ENCODE measurements around the gene SORCS2. TPM values are rescaled to one million over a fixed set of nuclear protein-coding genes. Genes with fewer than 3 reads are reported as not detected.

SORCS2 gene
- total RNA-seq, 1 experiment from 2014 or later = not detected

DNA sequence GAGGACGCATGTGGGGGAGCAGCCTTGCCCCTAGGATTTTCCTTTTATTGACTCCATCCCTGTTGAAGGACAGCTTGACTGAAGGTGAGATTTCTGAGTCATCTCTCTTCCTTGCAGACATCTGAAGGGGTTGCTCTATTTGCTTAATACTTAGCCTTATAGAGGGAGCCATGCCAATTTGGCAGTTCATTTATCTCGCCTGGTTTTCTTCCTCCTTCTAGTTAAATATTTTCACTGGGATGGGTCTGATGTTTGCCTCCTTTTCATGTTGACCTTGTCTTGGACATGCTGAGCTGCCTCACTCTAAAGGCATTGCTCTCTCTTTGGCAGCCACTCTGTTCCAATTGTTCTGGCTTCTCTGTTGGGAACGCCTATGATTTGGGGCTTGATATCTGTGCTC is 393.4 kb downstream of the SORCS2 start:
- H3K9me3 Mint-ChIP-seq (ENCODE audit: unreplicated experiment) = peaks cover 8% of the 10 kb centered on the region
- intact Hi-C loops (cut with micrococcal nuclease) = no loop called here
- BruUV-seq (replicated peaks) = no TSS peak
- no peaks in the 10 kb centered on the region for H3K27me3 Mint-ChIP-seq (ENCODE audit: insufficient read depth, unreplicated experiment)
- POLR2A ChIA-PET = interaction anchor here (0.8 kb wide), 1 partner anchor 8 kb away, joined by 3 read pairs; no protein-coding TSS in a partner anchor
- H3K36me3 Mint-ChIP-seq (ENCODE audit: insufficient read depth, unreplicated experiment) = no peaks in the 10 kb centered on the region
- no peaks in the 10 kb centered on the region for H3K4me1 Mint-ChIP-seq (ENCODE audit: insufficient read depth, unreplicated experiment)
- no peak overlapping the region for H3K4me3 Mint-ChIP-seq (ENCODE audit: unreplicated experiment)
- TF ChIP-seq, protein P1, sequence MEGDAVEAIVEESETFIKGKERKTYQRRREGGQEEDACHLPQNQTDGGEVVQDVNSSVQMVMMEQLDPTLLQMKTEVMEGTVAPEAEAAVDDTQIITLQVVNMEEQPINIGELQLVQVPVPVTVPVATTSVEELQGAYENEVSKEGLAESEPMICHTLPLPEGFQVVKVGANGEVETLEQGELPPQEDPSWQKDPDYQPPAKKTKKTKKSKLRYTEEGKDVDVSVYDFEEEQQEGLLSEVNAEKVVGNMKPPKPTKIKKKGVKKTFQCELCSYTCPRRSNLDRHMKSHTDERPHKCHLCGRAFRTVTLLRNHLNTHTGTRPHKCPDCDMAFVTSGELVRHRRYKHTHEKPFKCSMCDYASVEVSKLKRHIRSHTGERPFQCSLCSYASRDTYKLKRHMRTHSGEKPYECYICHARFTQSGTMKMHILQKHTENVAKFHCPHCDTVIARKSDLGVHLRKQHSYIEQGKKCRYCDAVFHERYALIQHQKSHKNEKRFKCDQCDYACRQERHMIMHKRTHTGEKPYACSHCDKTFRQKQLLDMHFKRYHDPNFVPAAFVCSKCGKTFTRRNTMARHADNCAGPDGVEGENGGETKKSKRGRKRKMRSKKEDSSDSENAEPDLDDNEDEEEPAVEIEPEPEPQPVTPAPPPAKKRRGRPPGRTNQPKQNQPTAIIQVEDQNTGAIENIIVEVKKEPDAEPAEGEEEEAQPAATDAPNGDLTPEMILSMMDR (IDR thresholded peaks at IDR 0.05; ENCODE audit: unreplicated experiment) = no peak
- CTCF ChIA-PET = no interaction called here
- no peak for DNase-seq (ENCODE audit: unreplicated experiment)
- no peak overlapping the region for H3K27ac Mint-ChIP-seq (ENCODE audit: low read depth, unreplicated experiment)

DNA sequence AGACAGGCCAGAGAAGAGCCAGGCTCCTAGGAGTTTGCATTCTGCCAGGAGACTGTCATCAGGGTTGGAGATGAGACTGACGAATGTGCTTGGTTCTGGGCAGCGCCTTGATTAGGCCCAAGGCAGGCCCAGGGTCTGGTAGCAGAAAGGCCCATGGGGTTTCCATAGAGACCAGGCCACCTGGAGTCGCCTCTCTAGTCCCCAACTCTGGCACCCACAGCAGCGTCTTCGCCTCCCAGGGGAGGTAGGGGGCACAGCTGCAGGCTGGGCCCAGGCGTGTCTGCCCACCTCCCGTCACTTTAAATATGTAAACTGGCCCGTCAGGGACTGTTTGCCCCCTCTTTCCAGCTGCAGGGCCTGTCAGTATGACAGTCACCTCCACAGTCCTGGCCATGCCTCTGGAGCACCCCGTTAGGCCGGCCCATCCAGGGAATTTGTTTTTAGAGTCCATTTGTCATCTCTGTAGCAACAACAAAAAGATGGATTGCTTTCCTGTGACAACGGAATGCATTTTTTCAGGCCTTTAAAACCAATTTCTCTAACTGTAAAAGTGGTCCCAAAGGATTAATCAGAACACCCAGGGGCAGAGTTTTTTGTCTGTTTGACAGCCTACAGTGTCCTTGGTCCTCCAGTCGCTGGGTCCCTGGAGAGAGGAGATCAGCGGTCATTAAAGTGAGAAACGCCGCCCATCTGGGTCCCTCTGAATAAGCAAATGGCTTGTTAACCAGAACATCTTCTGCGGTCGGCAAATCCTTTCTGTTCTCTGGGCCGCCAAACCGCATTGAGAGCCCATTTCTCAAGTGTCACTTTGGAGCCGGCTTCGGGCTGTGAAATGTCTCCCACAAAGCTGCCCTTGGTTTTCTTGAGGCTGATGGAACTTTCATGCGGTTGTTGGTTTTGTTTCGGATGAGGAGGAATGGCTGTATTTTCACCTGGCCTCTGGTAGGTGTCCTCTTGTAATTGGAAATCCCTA is 395.4 kb downstream of the SORCS2 start:
- no peak overlapping the region for H3K27ac Mint-ChIP-seq (ENCODE audit: low read depth, unreplicated experiment)
- intact Hi-C loops (cut with micrococcal nuclease) = no loop called here
- no peaks in the 10 kb centered on the region for H3K36me3 Mint-ChIP-seq (ENCODE audit: insufficient read depth, unreplicated experiment)
- CTCF ChIA-PET = no interaction called here
- no peak for DNase-seq (ENCODE audit: unreplicated experiment)
- TF ChIP-seq, protein P1 (IDR thresholded peaks at IDR 0.05; ENCODE audit: unreplicated experiment) = no peak
- no peaks in the 10 kb centered on the region for H3K27me3 Mint-ChIP-seq (ENCODE audit: insufficient read depth, unreplicated experiment)
- POLR2A ChIA-PET = interaction anchor here (0.7 kb wide), 1 partner anchor 282 kb away, joined by 3 read pairs; no protein-coding TSS in a partner anchor
- peaks cover 8% of the 10 kb centered on the region for H3K9me3 Mint-ChIP-seq (ENCODE audit: unreplicated experiment)
- no peaks in the 10 kb centered on the region for H3K4me1 Mint-ChIP-seq (ENCODE audit: insufficient read depth, unreplicated experiment)
- BruUV-seq (replicated peaks) = no TSS peak
- no peak overlapping the region for H3K4me3 Mint-ChIP-seq (ENCODE audit: unreplicated experiment)

DNA sequence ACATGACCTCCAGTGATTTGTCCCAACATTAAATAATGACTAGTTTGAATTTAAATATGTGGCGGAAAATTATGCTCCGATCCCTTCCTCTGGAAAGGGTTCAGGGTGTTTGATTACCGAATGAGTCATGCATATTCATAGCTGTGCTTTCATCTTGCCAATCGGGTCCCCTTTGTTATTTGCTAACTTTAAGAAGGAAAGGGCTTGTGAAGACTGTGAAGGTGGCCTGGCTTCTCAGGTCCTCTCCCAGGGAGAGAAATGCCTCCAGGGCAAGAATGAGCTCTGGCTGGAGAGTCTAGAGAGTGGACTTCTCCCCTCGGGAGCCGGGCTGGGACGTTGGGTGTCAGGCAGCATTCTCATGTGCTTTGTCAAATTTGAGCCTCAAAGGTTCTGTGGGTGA is 397.9 kb downstream of the SORCS2 start:
- CTCF ChIA-PET = interaction anchor here (0.5 kb wide), 1 partner anchor 169 kb away, joined by 3 read pairs; no protein-coding TSS in a partner anchor
- Mint-ChIP-seq H3K27me3 (ENCODE audit: insufficient read depth, unreplicated experiment) (peaks cover 8% of the 10 kb centered on the region), H3K4me1 (ENCODE audit: insufficient read depth, unreplicated experiment) (no peaks in the 10 kb centered on the region), H3K4me3 (ENCODE audit: unreplicated experiment) (no peak overlapping the region), H3K9me3 (ENCODE audit: unreplicated experiment) (peaks cover 8% of the 10 kb centered on the region), H3K27ac (ENCODE audit: low read depth, unreplicated experiment) (no peak overlapping the region), H3K36me3 (ENCODE audit: insufficient read depth, unreplicated experiment) (no peaks in the 10 kb centered on the region)
- no TSS peak for BruUV-seq (replicated peaks)
- TF ChIP-seq, protein P1 (IDR thresholded peaks at IDR 0.05; ENCODE audit: unreplicated experiment) = no peak
- POLR2A ChIA-PET = no interaction called here
- DNase-seq (ENCODE audit: unreplicated experiment) = no peak
- intact Hi-C loops (cut with micrococcal nuclease) = no loop called here

DNA sequence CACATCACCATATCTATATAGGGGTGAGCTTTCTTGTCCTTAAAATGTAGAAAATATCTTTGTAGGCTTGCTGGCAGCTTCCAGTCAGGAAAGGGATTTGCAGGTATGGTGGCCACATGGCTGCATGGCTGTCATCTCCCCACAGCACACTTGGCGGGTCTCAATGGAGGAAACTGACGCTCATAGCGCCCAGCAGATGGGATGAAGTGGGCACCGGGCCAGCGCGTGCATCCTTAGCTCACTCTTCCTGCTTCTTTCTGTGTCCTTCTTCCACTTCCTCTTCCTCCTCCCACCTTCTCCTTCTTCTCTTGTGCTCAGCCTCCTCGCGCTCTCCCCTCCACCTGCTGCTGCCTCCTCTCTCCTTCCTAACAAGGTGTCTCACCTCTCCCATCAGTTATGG is 398.6 kb downstream of the SORCS2 start:
- Mint-ChIP-seq H3K27ac (ENCODE audit: low read depth, unreplicated experiment) (no peak overlapping the region), H3K27me3 (ENCODE audit: insufficient read depth, unreplicated experiment) (peaks cover 16% of the 10 kb centered on the region), H3K9me3 (ENCODE audit: unreplicated experiment) (peaks cover 8% of the 10 kb centered on the region), H3K4me3 (ENCODE audit: unreplicated experiment) (no peak overlapping the region), H3K4me1 (ENCODE audit: insufficient read depth, unreplicated experiment) (no peaks in the 10 kb centered on the region), H3K36me3 (ENCODE audit: insufficient read depth, unreplicated experiment) (no peaks in the 10 kb centered on the region)
- no peak for DNase-seq (ENCODE audit: unreplicated experiment)
- intact Hi-C loops (cut with micrococcal nuclease) = no loop called here
- TF ChIP-seq, protein P1 (IDR thresholded peaks at IDR 0.05; ENCODE audit: unreplicated experiment) = no peak
- BruUV-seq (replicated peaks) = no TSS peak
- ChIA-PET POLR2A (interaction anchor here (0.7 kb wide), 1 partner anchor 16 kb away, joined by 3 read pairs; no protein-coding TSS in a partner anchor), CTCF (interaction anchor here (0.5 kb wide), 1 partner anchor 168 kb away, joined by 3 read pairs; no protein-coding TSS in a partner anchor)

Measured in MCF 10A (cell line).